Thyroid gland (tissue), 4 donors: ENCODE results near the gene THAP11.
"Not testable (repeated sequence)": the region's sequence is repeated elsewhere in the genome, so short reads cannot be mapped to it uniquely, and the experiment has no call there.

Experiments used
- CTCF ChIP-seq, 6 experiments: fragments of 200-600 bp in 3 of 6; fragments of 450-650 bp in 3 of 6; sonication (generic) in 3 of 6; IDR thresholded peaks; one replicate each; pipeline ENCODE4 v1.5.1; 2016 to 2019; ENCODE audit warnings: antibody characterized with exemption in 6 of 6, mild to moderate bottlenecking in 2 of 6, inconsistent platforms in 1 of 6, moderate library complexity in 1 of 6
- POLR2A ChIP-seq, 2 donors: fragments of 450-650 bp; IDR thresholded peaks; one replicate each; pipeline ENCODE4 v1.6.1; 2017; ENCODE audit warnings: antibody characterized with exemption in 2 of 2, mild to moderate bottlenecking in 2 of 2, moderate library complexity in 1 of 2

- TF ChIP-seq CTCF, POLR2A (IDR thresholded peaks at IDR 0.05): not testable (repeated sequence)
These were observed 21.9 kb downstream of the THAP11 start for GRCh38 chr16:67864044-67864443.
